Measurements from ENCODE around the gene ACADVL. TPM values are rescaled to one million over a fixed set of nuclear protein-coding genes. Genes with fewer than 3 reads are reported as not detected.
A peak's percentile ranks its signal among the peaks of the same experiment; 100 is the strongest.
"Not testable (repeated sequence)": the region's sequence is repeated elsewhere in the genome, so short reads cannot be mapped to it uniquely, and the experiment has no call there.

ACADVL gene
- 1,000 to 10,000 TPM in 1 of 4 donors, 100 to 1,000 TPM in 3; 565 to 1,687 (median 703) TPM for total RNA-seq

DNA sequence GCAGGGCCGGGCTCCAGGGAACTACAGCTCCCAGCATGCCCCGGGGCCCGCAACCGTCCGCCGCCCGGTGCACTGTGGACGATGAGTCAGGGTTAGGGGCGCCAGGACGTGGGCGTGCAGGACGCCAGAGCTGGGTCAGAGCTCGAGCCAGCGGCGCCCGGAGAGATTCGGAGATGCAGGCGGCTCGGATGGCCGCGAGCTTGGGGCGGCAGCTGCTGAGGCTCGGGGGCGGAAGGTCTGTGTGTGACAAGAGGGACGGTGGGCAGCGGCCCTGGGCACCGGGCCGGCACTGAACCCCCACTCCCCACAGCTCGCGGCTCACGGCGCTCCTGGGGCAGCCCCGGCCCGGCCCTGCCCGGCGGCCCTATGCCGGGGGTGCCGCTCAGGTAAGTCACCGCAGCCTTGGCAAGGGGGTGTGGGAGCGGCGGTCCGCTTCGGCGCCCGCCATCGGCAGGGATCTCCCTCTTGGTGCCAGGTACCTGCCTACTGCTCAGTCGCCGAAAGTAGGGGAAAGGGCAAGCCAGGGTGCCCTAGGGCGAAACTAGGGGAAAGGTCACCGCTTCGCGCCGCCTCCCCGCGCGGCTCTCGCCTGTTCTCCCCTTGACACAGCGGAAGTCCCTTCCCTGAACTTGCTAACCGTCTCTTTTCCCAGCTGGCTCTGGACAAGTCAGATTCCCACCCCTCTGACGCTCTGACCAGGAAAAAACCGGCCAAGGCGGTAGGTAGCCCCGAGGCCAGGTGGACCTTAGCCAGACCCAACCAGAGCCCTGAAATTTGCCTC is at the start of gene ACADVL, which contains the start of gene DLG4:
TSS of gene ACADVL (plus strand) at position 127 of the 781 bp plus-strand sequence. CDS start at position 174, 47 bp downstream.
TSS of gene DLG4 (minus strand) at position 25 of the 781 bp plus-strand sequence.
- DNase-seq (ENCODE audit: low spot score in 2 of 2), result peak; percentile 96 to 97
- TF ChIP-seq EP300 (IDR thresholded peaks at IDR 0.05) (no peak), POLR2AphosphoS5 (IDR thresholded peaks at IDR 0.05) (peak in 1 of 3 donors; percentile 14), POLR2A (IDR thresholded peaks at IDR 0.05) (peak in 1 of 2 donors; percentile 91), CTCF (IDR thresholded peaks at IDR 0.05) (no peak)
- Histone ChIP-seq H3K9me3 (no peaks in the 10 kb centered on the region), H3K4me3 (peak within 1 kb of the TSS; percentile 96), H3K36me3 (peaks cover 30% of the 10 kb centered on the region), H3K4me1 (peaks cover 74% of the 10 kb centered on the region), H3K27ac (peak within 1 kb of the TSS; percentile 96), H3K27me3 (no peaks in the 10 kb centered on the region)
- WGBS, result 1% methylated on average over 12 of the region's 63 CpGs

GRCh38 chr17:7172522-7173191 is 47.1 kb upstream of the ACADVL start:
- H3K4me3 ChIP-seq; H3K27ac ChIP-seq; H3K36me3 ChIP-seq; H3K9me3 ChIP-seq; DNase-seq (ENCODE audit: low spot score in 2 of 2): not testable (repeated sequence)
- Histone ChIP-seq H3K4me1 (peaks cover 19% of the 10 kb centered on the region), H3K27me3 (peaks cover 19% of the 10 kb centered on the region)
- 92% methylated on average over 18 of the region's 18 CpGs for WGBS

GRCh38 chr17:7173687-7174602 is 45.8 kb upstream of the ACADVL start:
- Histone ChIP-seq H3K9me3 (no peaks in the 10 kb centered on the region), H3K27ac (no peak overlapping the region), H3K36me3 (no peaks in the 10 kb centered on the region), H3K4me1 (peaks cover 26% of the 10 kb centered on the region), H3K27me3 (peaks cover 31% of the 10 kb centered on the region), H3K4me3 (peak overlapping the region; percentile 31)
- peak in 1 of 2 donors; percentile 62 for DNase-seq (ENCODE audit: low spot score in 2 of 2)
- TF ChIP-seq CTCF (IDR thresholded peaks at IDR 0.05), result no peak
- TF ChIP-seq POLR2A (IDR thresholded peaks at IDR 0.05), result no peak
- TF ChIP-seq POLR2AphosphoS5 (IDR thresholded peaks at IDR 0.05), result no peak
- TF ChIP-seq EP300 (IDR thresholded peaks at IDR 0.05), result no peak
- WGBS, result 66% methylated on average over 36 of the region's 69 CpGs

DNA sequence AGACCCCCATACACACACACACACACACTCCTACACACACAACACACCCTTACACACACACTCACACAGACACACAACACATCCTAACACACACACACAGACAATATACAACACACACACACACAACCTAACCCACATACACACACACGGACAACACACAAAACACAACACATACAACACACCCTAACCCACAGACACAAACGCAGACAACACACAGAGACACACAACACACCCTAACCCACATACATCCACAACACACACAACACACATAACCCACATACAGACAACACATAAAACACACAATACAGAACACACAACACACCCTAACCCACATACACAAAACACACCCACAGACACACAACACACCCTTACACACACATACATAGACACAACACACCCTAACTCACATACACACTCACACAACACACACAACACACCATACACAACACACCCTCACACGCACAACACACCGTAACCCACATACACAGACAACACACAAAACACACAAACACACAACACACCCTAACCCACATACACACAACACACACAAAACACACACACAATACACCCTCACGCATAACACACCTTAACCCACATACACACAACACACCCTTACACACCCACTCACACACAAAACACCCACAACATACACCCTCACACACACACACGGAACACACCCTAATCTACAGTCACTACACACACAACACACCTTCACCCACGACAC is 45.0 kb upstream of the ACADVL start:
- DNase-seq (ENCODE audit: low spot score in 2 of 2), result no peak
- Histone ChIP-seq H3K4me3 (no peak overlapping the region), H3K27ac (no peak overlapping the region), H3K27me3 (peaks cover 33% of the 10 kb centered on the region), H3K36me3 (no peaks in the 10 kb centered on the region), H3K4me1 (peaks cover 26% of the 10 kb centered on the region), H3K9me3 (no peaks in the 10 kb centered on the region)
- peak in 1 of 2 donors; percentile 3 for TF ChIP-seq CTCF (IDR thresholded peaks at IDR 0.05)
- TF ChIP-seq POLR2AphosphoS5 (IDR thresholded peaks at IDR 0.05), result no peak
- 79% methylated on average over 7 of the region's 7 CpGs for WGBS

- WGBS, result 80% methylated on average over 5 of the region's 5 CpGs
- no peak overlapping the region for H3K27ac ChIP-seq
- no peaks in the 10 kb centered on the region for H3K9me3 ChIP-seq
- no peaks in the 10 kb centered on the region for H3K36me3 ChIP-seq
- no peak for DNase-seq (ENCODE audit: low spot score in 2 of 2)
- H3K27me3 ChIP-seq, result peaks cover 33% of the 10 kb centered on the region
- no peak for TF ChIP-seq CTCF (IDR thresholded peaks at IDR 0.05)
- no peak for TF ChIP-seq POLR2AphosphoS5 (IDR thresholded peaks at IDR 0.05)
- no peak for TF ChIP-seq EP300 (IDR thresholded peaks at IDR 0.05)
- TF ChIP-seq POLR2A (IDR thresholded peaks at IDR 0.05), result no peak
- no peak overlapping the region for H3K4me3 ChIP-seq
- peaks cover 26% of the 10 kb centered on the region for H3K4me1 ChIP-seq
These were observed 44.4 kb upstream of the ACADVL start for GRCh38 chr17:7175330-7175733.
